HG02763 (cell line): Measurements from ENCODE around the gene ARMC8.

ENCODE experiments used
- ATAC-seq: cut with Tn5 transposase; IDR thresholded peaks from one replicate; pipeline ENCODE4 v1.9.1; 2021; ENCODE audit warnings: mild to moderate bottlenecking, moderate library complexity; ENCODE audit not compliant: unreplicated experiment

The ARMC8 gene

GRCh38 chr3:138297059-138297607 is 110.0 kb downstream of the ARMC8 start:
- ATAC-seq = no peak

- ATAC-seq = no peak
Observed at GRCh38 chr3:138297876-138298275, 110.8 kb downstream of the ARMC8 start.

- ATAC-seq = no peak
Observed at GRCh38 chr3:138300647-138301046, 113.5 kb downstream of the ARMC8 start.

- ATAC-seq = no peak
Observed at GRCh38 chr3:138303474-138303873, 116.4 kb downstream of the ARMC8 start.

- no peak for ATAC-seq
Observed at GRCh38 chr3:138307899-138308298, 120.8 kb downstream of the ARMC8 start.

GRCh38 chr3:138308783-138309182 is 121.7 kb downstream of the ARMC8 start:
- ATAC-seq = no peak

GRCh38 chr3:138310494-138310893 is 123.4 kb downstream of the ARMC8 start:
- no peak for ATAC-seq

- ATAC-seq = no peak
Observed at GRCh38 chr3:138314751-138315150, 127.7 kb downstream of the ARMC8 start.

GRCh38 chr3:138317687-138318086 is 130.6 kb downstream of the ARMC8 start:
- ATAC-seq = no peak

- no peak for ATAC-seq
Observed at GRCh38 chr3:138323971-138324370, 136.9 kb downstream of the ARMC8 start.

GRCh38 chr3:138325990-138326389 is 138.9 kb downstream of the ARMC8 start:
- ATAC-seq = no peak

GRCh38 chr3:138326866-138327595 is 139.9 kb downstream of the ARMC8 start:
- ATAC-seq = no peak

GRCh38 chr3:138327831-138328230 is 140.7 kb downstream of the ARMC8 start:
- ATAC-seq = no peak

GRCh38 chr3:138328341-138328740 is 141.2 kb downstream of the ARMC8 start:
- no peak for ATAC-seq

- ATAC-seq = peak; percentile 78
Observed at GRCh38 chr3:138329127-138329983, 142.3 kb downstream of the ARMC8 start, which contains the start of gene NME9. Gene NME9, minus strand, starts transcription at chr3:138329851. Its CDS starts 516 bp downstream, at chr3:138329335.

- ATAC-seq = no peak
Observed at GRCh38 chr3:138329984-138330293, 142.8 kb downstream of the ARMC8 start.

- no peak for ATAC-seq
Observed at GRCh38 chr3:138331143-138331894, 144.2 kb downstream of the ARMC8 start.

- no peak for ATAC-seq
Observed at GRCh38 chr3:138332472-138333073, 145.5 kb downstream of the ARMC8 start.

- no peak for ATAC-seq
Observed at GRCh38 chr3:138334608-138335007, 147.5 kb downstream of the ARMC8 start.

GRCh38 chr3:138336454-138336999 is 149.4 kb downstream of the ARMC8 start:
- ATAC-seq = no peak
